ENCODE measurements around the gene TAS1R2.
"Not testable (repeated sequence)": the region's sequence is repeated elsewhere in the genome, so short reads cannot be mapped to it uniquely, and the experiment has no call there.

TAS1R2 gene

GRCh38 chr1:18847723-18848122 lies 11.7 kb downstream of the TAS1R2 start:
- H3K4me3 ChIP-seq (ENCODE audit: low read depth, low read length); H3K9me3 ChIP-seq (ENCODE audit: control insufficient read depth, insufficient read depth, low read length): not testable (repeated sequence)

GRCh38 chr1:18840145-18840544 lies 19.3 kb downstream of the TAS1R2 start:
- Histone ChIP-seq H3K9ac (ENCODE audit: low read depth, low read length) (no peak overlapping the region), H3K4me3 (ENCODE audit: low read depth, low read length) (no peak overlapping the region), H3K27ac (ENCODE audit: low read depth, low read length) (no peak overlapping the region), H3K4me1 (ENCODE audit: control insufficient read depth, insufficient read depth, low read length) (no peaks in the 10 kb centered on the region), H3K36me3 (ENCODE audit: control insufficient read depth, insufficient read depth, low read length) (no peaks in the 10 kb centered on the region), H3K27me3 (ENCODE audit: control insufficient read depth, insufficient read depth, low read length) (peaks cover 5% of the 10 kb centered on the region; the same call in 1 of the 2 replicates), H3K9me3 (ENCODE audit: control insufficient read depth, insufficient read depth, low read length) (no peaks in the 10 kb centered on the region)

More at GRCh38 chr1:18847723-18848122, 11.7 kb downstream of the TAS1R2 start:
- not testable (repeated sequence) for H3K36me3 ChIP-seq (ENCODE audit: control insufficient read depth, insufficient read depth, low read length); H3K4me1 ChIP-seq (ENCODE audit: control insufficient read depth, insufficient read depth, low read length); H3K9ac ChIP-seq (ENCODE audit: low read depth, low read length); H3K27ac ChIP-seq (ENCODE audit: low read depth, low read length)
- H3K27me3 ChIP-seq (ENCODE audit: control insufficient read depth, insufficient read depth, low read length), result peaks cover 32% of the 10 kb centered on the region

DNA sequence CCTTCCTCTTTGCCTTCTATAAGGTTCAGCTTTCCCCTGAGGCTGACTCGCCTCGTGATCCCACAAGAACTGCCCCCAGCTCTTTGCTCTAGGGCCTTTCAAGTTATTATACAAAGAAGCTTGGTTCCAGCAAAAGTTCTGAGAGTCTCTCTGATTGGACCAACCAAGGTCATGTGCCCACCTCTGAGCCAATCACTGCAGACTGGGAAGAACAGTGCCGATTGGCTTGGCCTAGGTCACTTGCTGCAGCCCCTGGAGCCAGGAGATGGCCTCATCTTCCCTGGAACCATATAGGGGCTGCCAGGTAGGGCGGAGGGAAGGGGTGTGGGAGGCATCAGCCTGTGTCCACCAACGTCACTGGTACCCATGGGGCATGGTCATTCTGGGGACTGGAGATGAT lies 22.8 kb downstream of the TAS1R2 start:
- no peaks in the 10 kb centered on the region for H3K4me1 ChIP-seq (ENCODE audit: control insufficient read depth, insufficient read depth, low read length)
- no peaks in the 10 kb centered on the region for H3K36me3 ChIP-seq (ENCODE audit: control insufficient read depth, insufficient read depth, low read length)
- no peak overlapping the region for H3K9ac ChIP-seq (ENCODE audit: low read depth, low read length)
- H3K27me3 ChIP-seq (ENCODE audit: control insufficient read depth, insufficient read depth, low read length), result peaks cover 3% of the 10 kb centered on the region; the same call in 1 of the 2 replicates
- no peak overlapping the region for H3K27ac ChIP-seq (ENCODE audit: low read depth, low read length)
- no peak overlapping the region for H3K4me3 ChIP-seq (ENCODE audit: low read depth, low read length)
- no peaks in the 10 kb centered on the region for H3K9me3 ChIP-seq (ENCODE audit: control insufficient read depth, insufficient read depth, low read length)

DNA sequence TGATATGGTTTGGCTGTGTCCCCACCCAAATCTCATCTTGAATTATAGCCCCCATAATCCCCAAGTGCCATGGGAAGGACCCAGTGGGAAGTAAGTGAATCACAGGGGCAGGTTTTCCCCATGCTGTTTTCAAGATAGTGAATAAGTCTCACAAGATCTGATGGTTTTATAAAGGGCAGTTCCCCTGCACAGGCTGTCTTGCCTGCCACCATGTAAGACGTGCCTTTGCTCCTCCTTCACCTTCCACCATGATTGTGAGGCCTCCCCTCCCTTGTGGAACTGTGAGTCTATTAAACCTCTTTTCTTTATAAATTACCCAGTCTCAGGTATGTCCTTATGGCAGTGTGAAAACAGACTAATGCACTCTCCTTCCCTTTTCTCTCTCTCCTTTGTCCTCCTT lies 27.1 kb downstream of the TAS1R2 start:
- H3K9me3 ChIP-seq (ENCODE audit: control insufficient read depth, insufficient read depth, low read length); H3K4me3 ChIP-seq (ENCODE audit: low read depth, low read length); H3K4me1 ChIP-seq (ENCODE audit: control insufficient read depth, insufficient read depth, low read length); H3K27ac ChIP-seq (ENCODE audit: low read depth, low read length); H3K36me3 ChIP-seq (ENCODE audit: control insufficient read depth, insufficient read depth, low read length); H3K9ac ChIP-seq (ENCODE audit: low read depth, low read length); H3K27me3 ChIP-seq (ENCODE audit: control insufficient read depth, insufficient read depth, low read length): not testable (repeated sequence)

DNA sequence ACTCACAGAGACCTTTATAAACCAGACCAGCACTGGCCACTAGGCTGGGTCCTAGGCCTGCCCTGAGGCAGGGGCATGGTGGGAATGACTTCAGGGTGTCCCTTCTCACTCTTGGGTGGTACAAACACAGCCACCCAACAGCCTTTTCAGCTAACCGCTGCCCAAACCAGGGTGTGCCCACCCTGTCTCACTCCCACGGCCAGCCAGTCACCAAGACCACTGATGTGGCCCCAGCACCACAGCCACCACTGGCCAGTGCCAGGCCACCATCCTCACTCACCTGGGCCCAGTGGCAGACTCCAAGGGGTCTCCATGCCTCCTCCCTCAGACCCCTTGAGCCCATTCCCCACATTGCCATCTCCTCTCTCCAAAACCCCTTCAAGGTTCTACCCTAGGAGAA lies 27.8 kb downstream of the TAS1R2 start:
- Histone ChIP-seq H3K4me1 (ENCODE audit: control insufficient read depth, insufficient read depth, low read length) (no peaks in the 10 kb centered on the region), H3K9ac (ENCODE audit: low read depth, low read length) (no peak overlapping the region), H3K36me3 (ENCODE audit: control insufficient read depth, insufficient read depth, low read length) (no peaks in the 10 kb centered on the region), H3K4me3 (ENCODE audit: low read depth, low read length) (no peak overlapping the region), H3K27ac (ENCODE audit: low read depth, low read length) (no peak overlapping the region), H3K27me3 (ENCODE audit: control insufficient read depth, insufficient read depth, low read length) (peaks cover 3% of the 10 kb centered on the region; the same call in 1 of the 2 replicates), H3K9me3 (ENCODE audit: control insufficient read depth, insufficient read depth, low read length) (no peaks in the 10 kb centered on the region; the same call in 1 of the 2 replicates)

GRCh38 chr1:18830596-18830995 lies 28.9 kb downstream of the TAS1R2 start:
- Histone ChIP-seq H3K4me1 (ENCODE audit: control insufficient read depth, insufficient read depth, low read length) (no peaks in the 10 kb centered on the region), H3K27me3 (ENCODE audit: control insufficient read depth, insufficient read depth, low read length) (peaks cover 3% of the 10 kb centered on the region; the same call in 1 of the 2 replicates), H3K4me3 (ENCODE audit: low read depth, low read length) (no peak overlapping the region), H3K36me3 (ENCODE audit: control insufficient read depth, insufficient read depth, low read length) (no peaks in the 10 kb centered on the region), H3K27ac (ENCODE audit: low read depth, low read length) (no peak overlapping the region), H3K9ac (ENCODE audit: low read depth, low read length) (no peak overlapping the region), H3K9me3 (ENCODE audit: control insufficient read depth, insufficient read depth, low read length) (no peaks in the 10 kb centered on the region; the same call in 1 of the 2 replicates)

DNA sequence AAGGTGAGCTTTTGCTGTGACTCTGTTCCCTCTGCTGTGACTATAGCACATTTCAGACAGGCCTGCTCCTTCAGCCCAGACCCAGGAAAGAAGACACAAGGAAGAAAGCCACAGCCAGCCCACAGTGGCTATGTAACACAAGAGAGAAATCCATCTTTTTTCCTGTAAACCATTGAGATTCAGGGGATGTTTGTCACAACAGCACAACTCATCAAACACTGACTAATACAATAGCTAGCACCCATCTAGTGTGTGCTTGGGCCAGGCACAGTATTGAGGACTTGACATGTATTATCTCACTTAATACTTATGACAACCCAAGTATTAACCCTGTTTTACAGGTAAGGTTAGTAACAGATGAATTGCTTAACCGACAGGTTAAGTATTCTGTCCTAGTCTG lies 29.8 kb downstream of the TAS1R2 start:
- H3K27ac ChIP-seq (ENCODE audit: low read depth, low read length), result no peak overlapping the region
- no peaks in the 10 kb centered on the region for H3K36me3 ChIP-seq (ENCODE audit: control insufficient read depth, insufficient read depth, low read length)
- no peaks in the 10 kb centered on the region; the same call in 1 of the 2 replicates for H3K9me3 ChIP-seq (ENCODE audit: control insufficient read depth, insufficient read depth, low read length)
- no peaks in the 10 kb centered on the region for H3K4me1 ChIP-seq (ENCODE audit: control insufficient read depth, insufficient read depth, low read length)
- no peak overlapping the region for H3K4me3 ChIP-seq (ENCODE audit: low read depth, low read length)
- no peak overlapping the region for H3K9ac ChIP-seq (ENCODE audit: low read depth, low read length)
- H3K27me3 ChIP-seq (ENCODE audit: control insufficient read depth, insufficient read depth, low read length), result no peaks in the 10 kb centered on the region

DNA sequence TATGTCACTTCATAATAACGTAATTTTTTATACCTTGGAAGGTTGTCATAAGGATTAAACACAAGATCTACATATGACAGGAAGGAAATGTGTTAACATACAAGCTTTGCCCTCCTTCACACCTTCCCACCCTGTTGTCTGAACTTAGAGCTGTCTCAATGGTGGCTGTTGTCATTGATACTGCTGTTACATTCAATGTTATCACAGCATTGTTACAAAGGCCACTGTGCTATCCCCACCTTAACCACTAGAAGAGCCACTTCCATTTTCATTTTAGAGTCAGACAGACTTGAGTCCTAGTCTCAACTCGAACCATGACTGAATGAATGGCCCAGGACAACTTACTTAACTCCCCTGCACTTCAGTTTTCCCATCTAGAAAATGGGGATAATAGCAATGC lies 31.2 kb downstream of the TAS1R2 start:
- H3K27ac ChIP-seq (ENCODE audit: low read depth, low read length), result no peak overlapping the region
- H3K4me3 ChIP-seq (ENCODE audit: low read depth, low read length), result no peak overlapping the region
- no peaks in the 10 kb centered on the region; the same call in 1 of the 2 replicates for H3K9me3 ChIP-seq (ENCODE audit: control insufficient read depth, insufficient read depth, low read length)
- no peak overlapping the region for H3K9ac ChIP-seq (ENCODE audit: low read depth, low read length)
- no peaks in the 10 kb centered on the region for H3K27me3 ChIP-seq (ENCODE audit: control insufficient read depth, insufficient read depth, low read length)
- H3K36me3 ChIP-seq (ENCODE audit: control insufficient read depth, insufficient read depth, low read length), result no peaks in the 10 kb centered on the region
- H3K4me1 ChIP-seq (ENCODE audit: control insufficient read depth, insufficient read depth, low read length), result no peaks in the 10 kb centered on the region

DNA sequence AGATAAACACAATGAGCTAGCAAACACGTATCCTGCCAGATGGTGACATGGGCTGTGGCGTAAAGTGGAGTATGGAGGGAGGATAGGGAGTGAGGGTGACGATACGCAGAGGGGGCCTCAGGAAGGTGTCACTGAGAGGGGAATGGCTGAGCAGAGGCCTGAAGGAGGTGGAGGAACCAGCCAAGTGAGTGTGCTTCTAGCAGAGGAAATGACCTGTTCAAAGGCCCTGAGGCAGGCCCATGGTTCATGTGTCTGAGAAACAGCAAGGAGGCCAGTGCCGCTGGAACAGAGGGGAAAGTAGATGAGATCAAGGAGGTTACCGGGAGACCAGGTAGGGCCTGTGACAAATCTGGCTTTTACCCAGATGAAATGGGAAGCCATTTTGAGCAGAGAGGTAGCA lies 36.0 kb downstream of the TAS1R2 start:
- Histone ChIP-seq H3K36me3 (ENCODE audit: control insufficient read depth, insufficient read depth, low read length) (no peaks in the 10 kb centered on the region), H3K4me3 (ENCODE audit: low read depth, low read length) (no peak overlapping the region), H3K27ac (ENCODE audit: low read depth, low read length) (no peak overlapping the region), H3K27me3 (ENCODE audit: control insufficient read depth, insufficient read depth, low read length) (peaks cover 16% of the 10 kb centered on the region), H3K4me1 (ENCODE audit: control insufficient read depth, insufficient read depth, low read length) (no peaks in the 10 kb centered on the region; the same call in 1 of the 2 replicates), H3K9ac (ENCODE audit: low read depth, low read length) (no peak overlapping the region), H3K9me3 (ENCODE audit: control insufficient read depth, insufficient read depth, low read length) (no peaks in the 10 kb centered on the region; the same call in 1 of the 2 replicates)

- no peak overlapping the region for H3K9ac ChIP-seq (ENCODE audit: low read depth, low read length)
Measured at GRCh38 chr1:18820791-18821641, 38.4 kb downstream of the TAS1R2 start.

GRCh38 chr1:18819986-18820790 lies 39.3 kb downstream of the TAS1R2 start:
- no peak overlapping the region for H3K9ac ChIP-seq (ENCODE audit: low read depth, low read length)
- peaks cover 16% of the 10 kb centered on the region for H3K27me3 ChIP-seq (ENCODE audit: control insufficient read depth, insufficient read depth, low read length)

More at GRCh38 chr1:18820791-18821641, 38.4 kb downstream of the TAS1R2 start:
- Histone ChIP-seq H3K4me3 (ENCODE audit: low read depth, low read length) (no peak overlapping the region), H3K4me1 (ENCODE audit: control insufficient read depth, insufficient read depth, low read length) (no peaks in the 10 kb centered on the region; the same call in 1 of the 2 replicates), H3K36me3 (ENCODE audit: control insufficient read depth, insufficient read depth, low read length) (no peaks in the 10 kb centered on the region), H3K27me3 (ENCODE audit: control insufficient read depth, insufficient read depth, low read length) (peaks cover 16% of the 10 kb centered on the region), H3K27ac (ENCODE audit: low read depth, low read length) (no peak overlapping the region), H3K9me3 (ENCODE audit: control insufficient read depth, insufficient read depth, low read length) (no peaks in the 10 kb centered on the region)

More at GRCh38 chr1:18819986-18820790, 39.3 kb downstream of the TAS1R2 start:
- Histone ChIP-seq H3K4me1 (ENCODE audit: control insufficient read depth, insufficient read depth, low read length) (no peaks in the 10 kb centered on the region; the same call in 1 of the 2 replicates), H3K9me3 (ENCODE audit: control insufficient read depth, insufficient read depth, low read length) (no peaks in the 10 kb centered on the region), H3K27ac (ENCODE audit: low read depth, low read length) (no peak overlapping the region), H3K36me3 (ENCODE audit: control insufficient read depth, insufficient read depth, low read length) (no peaks in the 10 kb centered on the region), H3K4me3 (ENCODE audit: low read depth, low read length) (no peak overlapping the region)

Measured in HUES48 (cell line).